CD4-positive, alpha-beta T cell treated with Interleukin-4 for 4 hours (primary cell): ENCODE measurements around the gene CFAP20.

Experiments
- DNase-seq: peaks from one replicate; pipeline ENCODE4 v3.0.0-alpha.2; 2020

Gene CFAP20

GRCh38 chr16:58129097-58129936 lies at the start of gene CFAP20:
Gene CFAP20, minus strand, starts transcription at chr16:58129381. Its CDS starts 266 bp downstream, at chr16:58129115.
- peak; percentile 99 for DNase-seq

- DNase-seq = no peak
Measured at GRCh38 chr16:58177353-58177710, 48.2 kb upstream of the CFAP20 start.

- DNase-seq = peak; percentile 35
Measured at GRCh38 chr16:58176608-58177352, 47.6 kb upstream of the CFAP20 start.

GRCh38 chr16:58170223-58170622 lies 41.0 kb upstream of the CFAP20 start:
- DNase-seq = no peak

- DNase-seq = no peak
Measured at GRCh38 chr16:58160855-58161254, 31.7 kb upstream of the CFAP20 start.

GRCh38 chr16:58158725-58159124 lies 29.5 kb upstream of the CFAP20 start:
- DNase-seq = no peak

- DNase-seq = no peak
Measured at GRCh38 chr16:58157951-58158540, 28.9 kb upstream of the CFAP20 start.

- no peak for DNase-seq
Measured at GRCh38 chr16:58157239-58157638, 28.1 kb upstream of the CFAP20 start.

GRCh38 chr16:58155839-58156238 lies 26.7 kb upstream of the CFAP20 start:
- DNase-seq = no peak

- DNase-seq = no peak
Measured at GRCh38 chr16:58154345-58154744, 25.2 kb upstream of the CFAP20 start.

- no peak for DNase-seq
Measured at GRCh38 chr16:58152246-58152868, 23.2 kb upstream of the CFAP20 start.

- no peak for DNase-seq
Measured at GRCh38 chr16:58148526-58148925, 19.3 kb upstream of the CFAP20 start.

GRCh38 chr16:58148099-58148498 lies 18.9 kb upstream of the CFAP20 start:
- DNase-seq = no peak

- no peak for DNase-seq
Measured at GRCh38 chr16:58138852-58139251, 9.7 kb upstream of the CFAP20 start.

- DNase-seq = no peak
Measured at GRCh38 chr16:58137581-58137980, 8.4 kb upstream of the CFAP20 start.

- DNase-seq = no peak
Measured at GRCh38 chr16:58128711-58129096, 477 bp downstream of the CFAP20 start.

- no peak for DNase-seq
Measured at GRCh38 chr16:58128181-58128631, 975 bp downstream of the CFAP20 start.

- DNase-seq = no peak
Measured at GRCh38 chr16:58127634-58128033, 1.5 kb downstream of the CFAP20 start.

- peak; percentile 82 for DNase-seq
Measured at GRCh38 chr16:58127033-58127556, 2.1 kb downstream of the CFAP20 start.

GRCh38 chr16:58126451-58126961 lies 2.7 kb downstream of the CFAP20 start:
- DNase-seq = no peak

GRCh38 chr16:58125781-58126335 lies 3.3 kb downstream of the CFAP20 start:
- DNase-seq = no peak

GRCh38 chr16:58125041-58125440 lies 4.1 kb downstream of the CFAP20 start:
- DNase-seq = no peak

GRCh38 chr16:58124601-58124915 lies 4.6 kb downstream of the CFAP20 start:
- no peak for DNase-seq
